Ramos (cell line): ENCODE measurements around the gene TNFSF8.

ENCODE experiments used
- in situ Hi-C: fragments of 300-500 bp; cut with MboI; formaldehyde crosslinking; loops from one replicate; pipeline ENCODE4 v1.14.3; 2022; ENCODE audit warnings: low sequenced_read_pairs; ENCODE audit not compliant: unreplicated experiment

The TNFSF8 gene

DNA sequence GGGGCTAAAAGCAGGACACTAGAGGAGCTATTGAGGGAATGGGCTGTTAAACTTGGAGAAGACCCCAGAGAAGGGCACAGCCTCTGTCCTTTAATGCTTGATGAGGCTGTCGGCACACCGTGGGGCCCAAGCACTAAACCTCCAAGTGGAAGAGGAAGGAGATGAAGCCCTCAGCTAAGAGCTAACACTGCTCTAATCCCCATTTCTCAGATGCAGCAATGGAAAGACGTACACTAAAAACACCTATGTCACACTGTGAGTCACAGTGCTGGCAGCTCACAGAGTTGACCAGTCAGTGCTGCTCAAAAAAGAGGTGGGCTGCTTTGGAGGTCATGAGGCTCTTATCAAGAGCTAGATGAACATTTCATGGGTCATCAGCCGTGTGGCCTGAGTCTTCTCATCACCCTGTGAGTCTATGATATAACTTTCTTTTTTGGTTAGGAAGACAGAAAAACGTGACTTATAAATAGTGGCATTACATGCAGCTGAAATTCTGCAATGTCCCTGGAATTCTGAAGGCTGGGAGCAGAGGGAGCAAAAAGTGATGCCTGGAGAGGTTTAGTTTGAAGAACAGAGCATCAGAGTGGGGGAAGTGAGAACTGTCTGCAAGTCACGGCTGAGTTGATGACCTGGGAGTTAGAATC, 21.5 kb downstream of the TNFSF8 start:
- in situ Hi-C loops = no loop called here

DNA sequence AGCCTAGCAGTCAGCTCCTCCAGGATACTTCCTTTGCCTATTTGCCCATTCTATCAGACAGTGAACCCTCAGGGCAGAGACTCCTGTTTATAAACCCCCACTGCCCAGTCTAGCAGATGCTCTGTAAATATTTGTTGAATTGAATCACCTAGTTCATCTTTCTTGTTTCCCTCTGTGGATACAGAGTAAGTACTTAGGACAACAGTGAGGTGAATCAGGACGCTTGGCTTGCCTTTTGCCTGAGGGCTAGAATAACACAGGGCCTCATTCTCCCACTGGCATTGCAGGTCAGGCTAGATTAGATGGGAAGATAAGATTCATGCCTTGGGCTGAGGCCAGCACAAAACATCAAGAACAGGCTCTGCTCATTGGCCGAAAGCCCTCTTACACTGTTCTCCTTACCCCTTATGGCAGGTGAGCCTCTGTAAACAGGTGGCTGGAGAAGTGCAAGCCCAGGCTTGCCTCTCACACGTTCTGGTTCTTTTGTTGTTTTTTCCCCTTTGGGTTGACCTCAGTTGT, 22.2 kb downstream of the TNFSF8 start:
- in situ Hi-C loops = no loop called here

DNA sequence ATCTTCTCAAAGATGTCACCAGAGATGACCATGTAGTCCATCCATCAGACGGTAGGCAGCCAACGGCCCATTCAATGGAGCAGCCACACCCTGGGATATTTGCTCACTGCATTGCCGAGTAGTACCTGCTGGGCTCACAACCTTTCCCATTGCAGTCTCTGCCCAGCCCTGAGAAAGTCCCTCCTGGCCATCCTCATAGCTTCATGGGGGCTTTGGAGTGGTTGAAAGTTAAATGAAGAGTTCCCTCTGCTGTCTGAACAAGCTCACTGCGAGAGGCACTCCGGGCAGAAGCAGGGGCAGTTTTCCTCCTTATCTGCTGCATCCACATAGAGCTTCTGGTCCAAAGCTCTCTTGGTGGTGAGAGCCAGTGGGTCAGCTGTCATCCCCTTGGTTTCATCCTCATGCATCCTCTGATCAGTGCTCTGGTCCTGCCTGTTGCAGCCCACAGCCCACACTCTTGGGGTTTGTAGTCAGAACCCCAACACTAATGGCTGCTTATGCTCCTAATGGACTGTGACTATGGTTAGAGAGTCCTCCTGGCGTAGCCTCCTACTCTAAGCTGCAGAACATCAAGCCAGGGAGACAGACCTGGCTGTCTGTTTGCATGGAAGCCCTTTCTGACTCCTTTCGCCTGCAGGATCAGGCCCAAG, 23.3 kb downstream of the TNFSF8 start:
- in situ Hi-C loops = no loop called here

DNA sequence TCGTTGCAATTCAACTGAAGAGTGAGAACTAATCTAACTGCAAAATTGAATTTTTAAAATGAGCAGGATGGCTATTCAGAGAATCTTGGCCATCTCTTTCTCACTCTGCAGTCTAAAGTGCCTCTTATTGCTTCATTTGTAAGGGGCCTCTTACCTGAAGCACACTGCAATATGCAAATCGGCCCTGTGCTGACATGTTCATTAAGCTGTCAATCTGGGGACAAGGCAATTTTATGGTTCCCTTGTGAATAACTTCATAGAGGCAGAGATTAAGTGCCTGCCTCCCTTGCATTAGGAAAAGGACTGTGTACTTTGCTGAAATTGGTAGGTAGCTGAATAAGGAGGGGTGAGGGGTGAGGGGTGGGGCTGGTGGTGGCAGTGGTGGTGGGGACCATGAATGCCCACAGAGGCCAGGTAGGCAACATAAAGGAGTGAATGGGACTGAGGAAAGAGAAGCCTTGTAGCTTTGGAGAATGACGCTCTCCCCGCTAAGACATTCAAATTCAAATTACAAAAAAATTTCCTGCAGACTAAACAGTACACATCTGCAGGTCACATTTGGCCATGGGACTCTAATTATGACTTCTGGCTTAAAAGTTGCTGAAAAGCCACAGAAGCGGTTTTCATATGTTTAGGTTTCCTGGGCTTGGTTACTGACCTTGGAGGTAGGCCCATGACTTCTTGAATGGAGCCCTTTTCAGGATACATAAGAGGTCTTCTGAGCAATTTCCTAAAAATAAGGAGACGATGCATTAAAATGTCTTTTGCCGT, 25.0 kb downstream of the TNFSF8 start:
- in situ Hi-C loops = no loop called here

DNA sequence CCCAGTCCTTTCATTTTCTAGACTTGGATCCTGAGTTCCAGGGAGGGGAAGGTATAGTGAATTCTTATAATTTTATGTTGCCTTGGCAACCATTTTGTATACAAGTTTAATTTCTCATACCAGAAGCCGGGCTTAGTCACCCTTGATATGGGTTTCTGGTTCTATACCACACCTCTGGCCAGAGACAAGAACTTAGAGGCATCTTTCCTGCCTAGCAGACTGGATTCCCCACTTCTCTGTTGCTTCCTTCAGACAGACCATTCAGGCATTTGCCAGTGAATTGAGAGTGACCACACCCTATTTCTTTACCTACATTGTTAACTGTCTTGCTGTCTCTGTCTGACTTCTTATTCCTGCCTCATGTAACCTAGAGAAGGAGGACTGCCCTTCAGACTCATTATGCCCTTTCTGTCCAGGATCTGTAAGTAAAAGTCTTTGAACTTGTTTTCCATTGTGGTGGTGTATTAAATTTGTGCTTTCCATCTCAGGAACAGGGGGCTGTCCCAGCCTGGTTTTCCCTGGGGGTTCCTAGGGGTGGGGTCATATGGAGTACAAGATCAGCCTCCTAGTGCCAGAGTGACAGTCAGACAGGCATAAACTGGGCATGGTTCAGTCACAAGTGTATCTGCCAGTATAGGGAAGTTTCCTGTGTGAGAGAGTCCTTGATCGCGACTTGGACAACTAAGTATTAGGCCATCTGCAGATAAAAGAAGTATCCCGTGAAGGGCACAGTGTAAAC, 27.4 kb downstream of the TNFSF8 start:
- in situ Hi-C loops = no loop called here

DNA sequence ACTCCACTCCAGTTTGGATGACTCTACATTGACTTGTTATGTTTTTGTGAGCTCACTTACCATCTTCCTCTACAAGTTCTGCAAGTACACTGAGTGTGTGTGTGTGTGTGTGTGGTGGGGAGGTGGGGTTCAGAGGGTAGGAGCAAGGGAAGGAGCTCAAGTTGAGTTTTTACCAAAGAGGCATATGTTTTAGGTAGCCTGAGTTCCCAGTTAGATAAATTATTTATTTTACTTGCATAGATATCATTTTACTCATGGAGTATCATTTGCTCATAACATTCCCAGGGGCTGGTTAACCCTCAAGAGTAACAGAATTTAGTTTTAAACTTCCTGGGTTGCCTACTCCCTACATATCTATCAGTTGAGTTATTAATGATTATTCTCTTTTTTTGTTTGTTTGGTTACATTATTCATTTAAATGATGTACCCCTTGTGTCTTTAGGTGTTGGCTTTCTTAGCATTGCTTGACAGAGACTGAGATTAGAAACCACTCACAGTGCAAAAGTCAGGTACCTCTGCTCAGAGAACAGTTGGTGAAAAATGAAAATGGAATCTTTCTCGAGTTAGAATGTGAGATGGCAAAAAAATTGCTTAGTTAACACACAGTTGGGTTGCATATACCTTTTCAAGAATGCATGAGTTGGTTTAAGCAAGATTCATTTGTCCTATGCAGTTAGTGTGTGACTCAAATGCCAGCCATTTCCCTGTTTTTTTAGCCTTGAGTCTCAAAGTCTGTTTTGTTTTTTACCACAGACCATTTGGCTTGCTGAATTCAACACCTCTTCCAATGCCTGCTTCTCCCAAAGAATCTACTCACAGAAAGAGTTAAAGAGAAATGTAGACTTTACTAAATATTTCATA, 29.2 kb downstream of the TNFSF8 start:
- in situ Hi-C loops = no loop called here

DNA sequence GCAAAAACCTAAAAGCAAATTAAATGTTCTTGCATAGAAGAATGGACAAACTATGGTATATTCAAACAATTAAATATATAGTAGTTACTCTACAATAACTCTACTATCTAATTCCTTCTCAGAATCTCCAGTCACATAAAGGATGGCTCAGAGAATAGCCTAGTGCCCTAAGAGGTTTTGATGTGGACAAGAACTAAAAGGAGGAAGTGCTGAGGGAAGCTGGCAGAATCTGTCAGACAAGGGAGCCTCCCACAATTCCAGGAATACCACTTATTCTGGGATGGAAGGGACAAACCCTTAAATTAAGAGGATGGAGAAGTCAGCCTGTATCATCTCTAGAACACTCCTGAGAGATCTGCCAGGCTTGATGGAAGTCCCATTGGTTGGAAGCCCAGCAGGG, 30.4 kb downstream of the TNFSF8 start:
- in situ Hi-C loops = no loop called here

DNA sequence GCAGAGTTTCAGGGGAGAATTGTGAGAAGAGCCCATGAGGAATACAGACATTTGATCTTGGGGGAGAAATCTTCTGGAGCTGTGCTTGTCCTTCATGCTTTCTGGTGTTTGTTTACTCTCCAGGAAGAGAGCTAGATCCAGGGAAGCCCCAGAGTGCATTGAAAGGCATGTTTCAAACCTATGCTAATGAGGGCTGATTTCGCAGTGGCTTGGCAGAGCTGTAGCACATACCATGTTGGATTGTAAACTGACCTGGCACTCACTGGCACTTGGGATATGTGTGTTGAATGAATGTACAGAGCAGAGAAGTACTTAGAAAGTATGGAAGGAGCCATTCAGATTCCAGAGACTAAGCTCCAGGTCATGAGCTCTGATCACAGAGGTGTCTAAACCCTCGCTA, 30.9 kb downstream of the TNFSF8 start:
- in situ Hi-C loops = no loop called here

DNA sequence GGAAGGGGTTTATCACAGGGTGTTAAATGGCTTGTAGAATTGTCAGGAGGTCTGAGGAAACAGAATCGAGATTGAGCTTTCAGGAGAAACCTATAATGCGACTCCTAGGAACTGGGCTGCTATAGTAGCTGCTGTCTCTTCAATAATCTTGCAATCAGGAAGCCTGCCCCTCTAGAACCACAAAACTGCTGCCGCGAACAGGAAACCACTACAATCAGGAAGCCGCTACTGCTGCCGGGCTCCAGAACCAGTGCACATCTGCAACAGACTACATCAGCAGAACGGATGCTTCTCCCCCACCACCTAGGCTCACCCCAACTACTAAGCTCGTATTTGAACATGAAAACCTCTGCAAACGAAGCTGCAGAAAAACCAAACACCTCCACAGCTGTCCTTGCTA, 31.6 kb downstream of the TNFSF8 start:
- in situ Hi-C loops = no loop called here

DNA sequence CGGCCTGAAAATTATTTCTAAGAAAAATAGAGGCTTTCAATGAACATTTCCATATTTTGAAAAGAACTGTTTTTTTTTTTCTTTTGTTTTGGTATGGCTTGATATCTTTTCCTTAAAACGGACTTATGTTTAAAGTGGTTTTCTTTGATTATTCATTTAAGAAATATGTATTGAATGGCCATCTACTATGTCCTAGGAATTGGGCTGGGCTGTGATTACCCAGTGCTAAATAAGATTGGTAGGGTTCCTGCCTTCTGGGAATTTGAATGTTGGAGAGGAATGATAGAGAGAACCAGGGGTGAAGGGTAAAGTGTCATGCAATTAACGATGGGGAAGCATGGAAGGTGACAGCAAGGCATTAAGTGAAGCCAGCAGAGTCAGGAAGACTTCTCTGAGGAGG, 33.2 kb downstream of the TNFSF8 start:
- in situ Hi-C loops = no loop called here

DNA sequence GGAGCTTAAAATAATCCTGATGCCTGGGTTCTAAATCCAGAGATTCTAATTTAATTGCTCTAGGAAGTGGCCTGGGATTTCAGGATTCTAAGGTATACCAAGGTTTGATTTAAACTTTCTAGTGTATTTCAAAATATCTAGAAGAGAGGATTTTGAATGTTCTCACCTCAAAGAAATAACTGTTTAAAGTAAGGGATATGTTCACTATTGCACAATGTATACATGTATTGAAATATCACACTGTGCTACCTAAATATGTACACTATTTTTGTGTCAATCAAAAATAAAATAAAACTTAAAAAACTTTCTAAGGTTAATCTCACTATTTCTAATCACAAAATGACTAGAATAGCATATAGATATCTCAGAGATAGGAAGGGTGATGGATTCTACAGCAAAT, 34.0 kb downstream of the TNFSF8 start:
- in situ Hi-C loops = no loop called here

DNA sequence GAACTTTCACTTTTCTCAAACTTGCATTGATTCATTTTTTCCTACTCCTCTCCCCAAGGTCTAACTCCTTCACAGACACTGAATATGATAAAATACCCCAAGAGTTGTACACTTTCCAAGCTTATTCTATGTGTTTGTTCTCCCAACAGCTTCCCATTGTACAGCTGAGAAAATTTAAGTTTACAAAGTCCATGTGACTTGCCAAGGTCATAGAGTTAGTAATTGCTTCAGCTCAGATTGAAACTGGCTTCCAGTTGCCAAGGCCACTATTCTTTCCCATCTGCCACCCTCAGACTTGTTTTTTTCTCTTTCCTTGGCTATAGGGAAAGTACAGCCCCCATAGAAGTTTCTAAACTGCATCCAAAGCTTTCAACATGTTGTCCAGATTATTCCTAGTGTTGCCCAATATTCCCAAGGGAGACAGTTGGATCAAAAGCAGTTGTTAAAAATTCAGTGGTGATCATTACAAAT, 34.8 kb downstream of the TNFSF8 start:
- in situ Hi-C loops = no loop called here

DNA sequence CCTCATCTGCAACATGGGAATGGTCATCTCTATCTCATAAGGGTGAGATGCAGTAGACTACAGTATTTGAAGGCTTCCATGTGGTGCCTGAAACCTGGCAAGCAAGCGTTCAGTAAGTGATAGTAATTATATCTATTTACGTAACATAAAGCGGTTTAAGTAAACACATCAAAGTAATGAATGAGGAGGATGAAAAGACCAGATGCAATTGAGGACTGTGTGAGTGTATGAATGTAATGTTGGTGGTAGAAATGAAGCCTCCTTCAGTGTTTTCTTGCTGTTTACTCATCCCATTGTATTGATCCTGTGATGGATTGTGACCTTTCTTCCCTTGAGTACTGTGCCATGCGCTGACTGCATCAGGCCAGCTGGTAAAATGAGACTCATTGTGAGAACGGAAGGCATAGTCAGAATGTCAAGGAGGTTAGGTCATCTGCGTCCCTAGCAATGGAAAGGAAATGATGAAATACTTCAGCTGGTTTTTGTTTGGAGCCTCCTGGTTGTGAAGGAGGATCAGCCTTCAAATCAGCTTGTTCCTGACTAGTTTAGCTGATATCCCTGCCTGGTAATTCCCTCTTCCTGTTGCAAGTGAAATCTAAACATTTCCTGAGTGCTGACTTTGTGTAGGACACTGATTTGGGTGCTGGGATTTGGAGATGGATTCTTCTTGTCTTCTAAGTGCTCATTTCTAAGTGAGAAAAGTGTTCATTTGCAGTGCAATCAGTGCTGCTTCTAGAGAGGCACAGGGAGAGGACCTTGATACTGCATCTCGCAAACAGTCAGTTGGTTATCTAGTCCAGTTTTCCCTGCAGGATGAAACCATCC, 35.6 kb downstream of the TNFSF8 start:
- in situ Hi-C loops = no loop called here

DNA sequence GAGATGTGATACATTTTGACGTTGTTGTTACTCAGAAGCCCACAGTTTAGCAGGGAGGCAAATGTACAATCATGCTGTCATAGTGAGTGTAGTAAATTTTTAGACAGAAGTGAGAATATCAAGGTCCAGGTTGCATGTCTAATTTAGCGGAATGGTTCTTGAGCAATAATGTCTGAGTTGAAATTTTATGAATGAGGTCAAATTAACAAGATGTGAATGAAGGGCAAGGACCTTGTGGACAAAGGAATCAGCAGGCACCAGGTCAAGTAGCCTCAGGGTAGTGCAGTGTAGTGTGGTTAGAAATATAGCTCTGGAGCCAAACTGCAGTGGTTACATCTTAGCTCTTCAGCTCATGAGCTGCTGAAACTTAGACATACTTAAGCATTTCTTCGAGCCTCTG, 36.2 kb downstream of the TNFSF8 start:
- in situ Hi-C loops = no loop called here

DNA sequence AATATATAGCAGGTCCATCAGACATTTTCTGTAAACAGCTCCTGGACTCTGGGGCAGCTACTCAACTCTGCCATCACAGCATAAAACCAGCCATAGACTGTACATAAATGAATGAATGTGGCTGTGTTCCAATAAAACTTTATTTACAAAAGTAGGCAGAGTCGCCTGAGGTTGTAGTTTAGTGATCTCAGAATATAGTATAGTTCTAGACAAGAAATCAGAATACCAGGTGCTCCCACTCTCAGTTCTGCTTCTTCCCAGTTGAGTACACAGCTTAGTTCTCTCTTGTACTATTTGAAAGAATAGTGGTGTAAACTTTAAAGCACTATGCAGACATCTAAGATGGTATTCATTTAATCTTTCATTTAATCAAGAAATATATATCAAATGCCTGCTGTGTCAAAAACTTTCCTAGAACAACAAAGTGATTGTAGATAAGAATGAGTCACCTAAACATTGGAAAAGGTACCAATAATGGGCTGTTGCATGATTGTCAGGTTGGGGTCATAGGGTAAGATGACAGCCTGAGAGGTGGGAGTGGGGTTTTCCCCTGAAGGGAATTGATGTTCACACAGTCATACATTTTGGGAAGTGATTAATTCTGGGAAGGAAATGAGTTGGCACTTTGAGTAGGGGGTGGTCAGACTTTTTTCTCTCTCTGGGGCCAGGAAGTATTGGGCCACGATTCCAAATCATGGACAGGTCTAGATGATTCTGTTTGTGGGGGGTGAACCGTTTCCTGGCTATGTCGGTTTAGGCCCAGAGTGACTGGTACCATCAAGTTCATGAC, 37.0 kb downstream of the TNFSF8 start:
- in situ Hi-C loops = no loop called here

DNA sequence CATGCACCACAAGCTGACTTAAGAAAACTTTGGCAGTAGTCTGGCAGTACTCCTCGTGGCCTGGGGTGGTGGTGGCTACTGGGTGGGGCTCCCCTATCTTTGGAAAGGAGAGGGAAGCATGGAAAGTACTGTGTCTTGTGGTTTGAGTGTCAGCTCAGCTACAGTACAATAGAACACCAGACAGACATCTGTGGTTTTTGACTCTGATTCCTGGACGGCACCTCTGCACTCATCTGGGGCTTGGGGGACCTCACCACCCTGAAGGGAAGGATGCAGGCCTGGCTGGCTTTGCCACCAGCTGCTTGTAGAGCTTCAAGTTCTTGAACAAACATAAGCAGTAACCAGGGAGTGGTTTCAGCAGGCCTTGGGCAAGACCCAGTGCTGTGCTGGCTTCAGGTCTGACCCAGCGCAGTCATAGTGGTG, 40.6 kb downstream of the TNFSF8 start:
- in situ Hi-C loops = no loop called here

DNA sequence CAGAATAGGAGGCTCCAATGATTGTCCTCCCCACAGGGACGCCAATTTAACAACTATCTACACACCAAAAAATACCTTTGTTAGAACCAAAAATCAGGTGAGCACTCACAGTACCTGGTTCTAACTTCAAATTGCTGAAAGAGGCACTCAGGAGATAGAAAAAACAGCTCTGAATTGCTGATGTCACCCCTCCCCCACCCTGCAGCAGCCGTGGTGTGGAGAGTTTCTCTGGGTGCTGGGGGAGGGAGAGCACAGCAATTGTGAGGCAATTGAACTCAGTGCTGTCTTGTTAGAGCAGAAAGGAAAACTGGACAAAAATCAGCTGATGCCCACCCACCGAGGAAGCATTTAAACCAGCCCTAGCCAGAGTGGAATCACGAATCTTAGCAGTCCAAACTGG, 41.8 kb downstream of the TNFSF8 start:
- in situ Hi-C loops = no loop called here

DNA sequence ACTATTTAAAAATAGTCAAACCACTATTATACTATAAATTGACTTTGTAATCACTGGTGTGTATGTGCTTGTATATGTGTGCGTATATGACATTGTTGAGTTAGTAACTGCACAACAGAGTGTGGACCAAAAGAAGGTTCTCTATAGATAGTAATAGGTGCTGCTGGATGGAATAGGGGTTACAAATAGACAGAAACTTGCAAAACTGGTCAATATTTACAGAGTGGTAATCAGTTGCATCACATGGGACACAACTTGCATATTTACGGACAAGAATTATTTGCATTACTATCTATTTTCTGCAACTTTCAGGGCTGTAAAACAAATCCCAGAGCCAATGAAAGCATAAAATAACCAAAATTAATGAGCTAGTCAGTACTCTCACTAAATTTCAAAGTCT, 42.4 kb downstream of the TNFSF8 start:
- in situ Hi-C loops = no loop called here
